Measurements from ENCODE around the gene TAMALIN. TPM values are rescaled to one million over a fixed set of nuclear protein-coding genes. Genes with fewer than 3 reads are reported as not detected.

Gene TAMALIN
- total RNA-seq, 2 donors from 2014 or later = 491 to 562 TPM

DNA sequence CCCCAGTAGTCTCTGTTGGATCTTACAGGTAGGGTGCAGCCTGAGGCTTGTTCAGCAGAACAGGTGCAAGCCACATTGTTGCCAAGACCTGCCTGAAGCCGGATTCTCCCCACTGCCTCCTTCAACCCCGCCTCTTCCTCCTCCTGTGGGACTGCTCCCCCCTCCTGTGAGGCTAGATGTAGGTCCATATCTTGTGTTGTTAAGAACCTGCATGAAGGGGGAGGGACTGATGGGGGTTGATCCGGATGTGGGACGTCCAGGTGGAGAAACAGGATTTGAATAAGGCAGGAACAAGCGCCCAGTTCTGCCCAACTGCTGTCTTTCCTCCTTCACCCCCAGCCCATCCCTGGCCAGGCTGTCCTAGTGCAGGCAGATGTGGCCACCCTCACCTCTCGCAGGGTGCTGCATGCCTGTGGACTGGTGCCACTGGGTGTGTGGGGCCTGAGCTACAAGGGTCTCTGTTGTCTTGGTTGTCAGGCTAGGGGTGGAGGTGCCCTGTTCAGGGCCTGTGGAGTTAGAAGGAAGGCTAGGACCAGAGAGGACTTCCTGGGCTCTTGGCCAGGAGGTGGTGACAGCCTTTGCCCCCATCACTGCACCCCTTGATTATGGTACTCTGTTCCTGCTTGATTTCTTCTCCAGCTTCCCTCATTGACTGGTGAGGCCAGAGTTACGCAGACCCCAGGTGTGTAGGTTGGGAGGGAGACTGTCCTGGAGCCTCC, 45.9 kb downstream of the TAMALIN start:
- no peak for ATAC-seq
- H3K27me3 Mint-ChIP-seq = peaks cover 7% of the 10 kb centered on the region
- H3K9me3 ChIP-seq (ENCODE audit: control insufficient read depth, low read length, poor library complexity, severe bottlenecking) = no peaks in the 10 kb centered on the region
- peak overlapping the region; percentile 96 for H3K4me3 Mint-ChIP-seq
- H3K27ac Mint-ChIP-seq = peak overlapping the region; percentile 96
- H3K4me1 Mint-ChIP-seq = peaks cover 26% of the 10 kb centered on the region
- H3K36me3 Mint-ChIP-seq (ENCODE audit: low read depth) = peaks cover 2% of the 10 kb centered on the region
- no peak for DNase-seq

GRCh38 chr12:52053536-52054209, 46.9 kb downstream of the TAMALIN start:
- Mint-ChIP-seq H3K4me1 (peaks cover 26% of the 10 kb centered on the region), H3K36me3 (ENCODE audit: low read depth) (peaks cover 2% of the 10 kb centered on the region), H3K4me3 (peak overlapping the region; percentile 47), H3K27ac (peak overlapping the region; percentile 96), H3K27me3 (peaks cover 7% of the 10 kb centered on the region)
- ATAC-seq (no peak), DNase-seq (no peak)
- H3K9me3 ChIP-seq (ENCODE audit: control insufficient read depth, low read length, poor library complexity, severe bottlenecking) = no peaks in the 10 kb centered on the region

DNA sequence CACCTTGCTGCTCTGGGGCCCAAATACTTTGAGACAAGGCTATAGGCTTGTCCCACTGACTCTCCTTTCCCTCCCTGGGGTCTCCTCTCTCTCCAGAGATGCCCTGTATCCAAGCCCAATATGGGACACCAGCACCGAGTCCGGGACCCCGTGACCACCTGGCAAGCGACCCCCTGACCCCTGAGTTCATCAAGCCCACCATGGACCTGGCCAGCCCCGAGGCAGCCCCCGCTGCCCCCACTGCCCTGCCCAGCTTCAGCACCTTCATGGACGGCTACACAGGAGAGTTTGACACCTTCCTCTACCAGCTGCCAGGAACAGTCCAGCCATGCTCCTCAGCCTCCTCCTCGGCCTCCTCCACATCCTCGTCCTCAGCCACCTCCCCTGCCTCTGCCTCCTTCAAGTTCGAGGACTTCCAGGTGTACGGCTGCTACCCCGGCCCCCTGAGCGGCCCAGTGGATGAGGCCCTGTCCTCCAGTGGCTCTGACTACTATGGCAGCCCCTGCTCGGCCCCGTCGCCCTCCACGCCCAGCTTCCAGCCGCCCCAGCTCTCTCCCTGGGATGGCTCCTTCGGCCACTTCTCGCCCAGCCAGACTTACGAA, 47.6 kb downstream of the TAMALIN start:
- Mint-ChIP-seq H3K27me3 (peaks cover 3% of the 10 kb centered on the region), H3K36me3 (ENCODE audit: low read depth) (no peaks in the 10 kb centered on the region), H3K4me3 (no peak overlapping the region), H3K27ac (peak overlapping the region; percentile 39), H3K4me1 (peaks cover 24% of the 10 kb centered on the region)
- ATAC-seq (no peak), DNase-seq (no peak)
- no peaks in the 10 kb centered on the region for H3K9me3 ChIP-seq (ENCODE audit: control insufficient read depth, low read length, poor library complexity, severe bottlenecking)

- peaks cover 16% of the 10 kb centered on the region for H3K4me1 Mint-ChIP-seq
- H3K27ac Mint-ChIP-seq = peak overlapping the region; percentile 39
- no peaks in the 10 kb centered on the region for H3K36me3 Mint-ChIP-seq (ENCODE audit: low read depth)
- no peaks in the 10 kb centered on the region for H3K27me3 Mint-ChIP-seq
- H3K4me3 Mint-ChIP-seq = no peak overlapping the region
- H3K9me3 ChIP-seq (ENCODE audit: control insufficient read depth, low read length, poor library complexity, severe bottlenecking) = no peaks in the 10 kb centered on the region
- ATAC-seq = no peak
- DNase-seq = no peak
Measured at GRCh38 chr12:52054833-52055730, 48.3 kb downstream of the TAMALIN start.

DNA sequence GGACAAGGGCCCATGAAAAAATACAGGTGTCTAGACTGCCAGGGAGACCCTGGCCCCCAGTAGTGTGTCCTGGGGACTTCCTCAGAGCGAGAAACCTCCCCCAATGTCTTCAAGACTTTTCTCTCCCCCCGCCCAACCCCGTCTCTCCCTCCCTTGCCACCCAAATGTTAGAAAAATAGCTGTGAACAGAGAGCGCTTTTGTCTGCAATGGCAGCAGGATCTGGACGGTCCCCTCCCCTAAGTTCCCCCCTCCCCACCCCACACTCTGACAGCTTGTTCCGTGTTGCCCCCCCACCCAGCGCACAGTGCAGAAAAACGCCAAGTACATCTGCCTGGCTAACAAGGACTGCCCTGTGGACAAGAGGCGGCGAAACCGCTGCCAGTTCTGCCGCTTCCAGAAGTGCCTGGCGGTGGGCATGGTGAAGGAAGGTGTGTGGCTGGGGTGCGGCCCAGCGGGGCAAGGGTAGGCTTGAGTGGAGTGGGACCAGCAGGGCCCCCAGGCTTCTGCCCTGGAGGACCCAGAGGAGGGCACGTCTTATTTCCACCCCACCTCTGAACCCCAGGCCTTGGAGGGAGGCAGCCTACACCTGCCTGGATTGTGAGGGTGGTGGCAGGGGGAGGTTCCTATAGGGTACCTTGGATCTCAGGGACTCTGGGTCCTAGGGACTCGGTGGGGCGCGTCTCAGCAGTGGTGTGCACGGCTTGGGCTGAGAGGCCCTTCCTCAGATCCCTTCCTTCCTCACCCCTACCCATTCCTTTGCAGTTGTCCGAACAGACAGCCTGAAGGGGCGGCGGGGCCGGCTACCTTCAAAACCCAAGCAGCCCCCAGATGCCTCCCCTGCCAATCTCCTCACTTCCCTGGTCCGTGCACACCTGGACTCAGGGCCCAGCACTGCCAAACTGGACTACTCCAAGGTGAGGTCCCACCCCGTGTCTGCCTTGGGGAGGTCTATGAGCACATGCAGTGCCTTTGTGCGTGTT, 49.3 kb downstream of the TAMALIN start:
- ATAC-seq (no peak), DNase-seq (no peak)
- H3K27ac Mint-ChIP-seq = no peak overlapping the region
- H3K27me3 Mint-ChIP-seq = no peaks in the 10 kb centered on the region
- no peaks in the 10 kb centered on the region for H3K9me3 ChIP-seq (ENCODE audit: control insufficient read depth, low read length, poor library complexity, severe bottlenecking)
- H3K36me3 Mint-ChIP-seq (ENCODE audit: low read depth) = no peaks in the 10 kb centered on the region
- peaks cover 14% of the 10 kb centered on the region for H3K4me1 Mint-ChIP-seq
- no peak overlapping the region for H3K4me3 Mint-ChIP-seq

- Mint-ChIP-seq H3K4me3 (peak overlapping the region; percentile 9), H3K36me3 (ENCODE audit: low read depth) (no peaks in the 10 kb centered on the region), H3K4me1 (peaks cover 6% of the 10 kb centered on the region), H3K27me3 (no peaks in the 10 kb centered on the region), H3K27ac (no peak overlapping the region)
- ATAC-seq (no peak), DNase-seq (no peak)
- no peaks in the 10 kb centered on the region for H3K9me3 ChIP-seq (ENCODE audit: control insufficient read depth, low read length, poor library complexity, severe bottlenecking)
Measured at GRCh38 chr12:52056801-52057637, 50.3 kb downstream of the TAMALIN start.

DNA sequence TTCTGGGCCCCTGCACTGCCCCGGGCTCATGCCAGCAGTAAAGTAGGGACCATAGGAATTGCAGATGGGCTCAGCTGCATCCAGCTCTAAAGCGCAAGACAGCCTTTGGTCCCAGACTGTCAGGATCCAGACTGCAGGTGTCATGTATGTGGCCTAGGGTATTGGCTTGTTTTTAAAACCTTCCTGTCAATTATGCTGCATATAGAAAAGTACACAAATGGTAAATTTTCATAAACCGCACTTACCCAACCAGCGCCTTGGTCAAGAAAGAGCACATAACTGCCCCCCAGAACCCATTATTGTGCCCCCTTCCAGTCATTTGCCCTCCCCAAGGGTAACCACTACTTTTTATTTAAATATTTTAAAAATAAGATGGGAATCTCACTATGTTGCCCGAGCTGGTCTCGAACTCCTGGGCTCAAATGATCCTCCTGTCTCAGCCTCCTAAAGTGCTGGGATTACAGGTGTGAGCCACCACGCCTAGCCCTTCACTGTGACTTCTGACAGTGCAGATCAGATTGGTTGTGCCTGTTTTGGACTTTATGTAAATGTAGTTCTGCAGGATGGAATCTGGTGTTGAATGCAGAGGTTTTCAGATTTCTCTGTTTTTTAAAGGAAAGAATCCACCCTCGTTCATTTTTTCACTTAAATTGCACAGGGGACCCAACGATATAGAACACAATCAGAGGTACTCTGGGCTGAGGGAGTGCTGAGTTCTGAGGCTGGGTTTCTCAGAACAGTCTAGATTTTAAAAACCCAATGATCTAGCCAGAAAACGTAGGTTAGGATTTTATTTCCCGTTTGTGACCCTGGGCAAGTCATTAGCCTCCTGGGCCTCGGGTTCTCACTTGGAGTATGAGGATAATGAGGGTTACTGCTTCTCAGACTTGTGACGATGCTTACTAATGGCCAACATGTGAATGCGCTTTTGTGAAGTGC, 51.2 kb downstream of the TAMALIN start:
- ATAC-seq (no peak), DNase-seq (no peak)
- H3K9me3 ChIP-seq (ENCODE audit: control insufficient read depth, low read length, poor library complexity, severe bottlenecking) = no peaks in the 10 kb centered on the region
- no peaks in the 10 kb centered on the region for H3K36me3 Mint-ChIP-seq (ENCODE audit: low read depth)
- H3K4me3 Mint-ChIP-seq = no peak overlapping the region
- H3K27ac Mint-ChIP-seq = no peak overlapping the region
- H3K27me3 Mint-ChIP-seq = no peaks in the 10 kb centered on the region
- H3K4me1 Mint-ChIP-seq = no peaks in the 10 kb centered on the region

GRCh38 chr12:52058631-52059361, 52.0 kb downstream of the TAMALIN start:
- DNase-seq = no peak
- H3K4me1 Mint-ChIP-seq = no peaks in the 10 kb centered on the region
- H3K4me3 Mint-ChIP-seq = no peak overlapping the region
- no peak overlapping the region for H3K27ac Mint-ChIP-seq
- H3K9me3 ChIP-seq (ENCODE audit: control insufficient read depth, low read length, poor library complexity, severe bottlenecking) = no peaks in the 10 kb centered on the region
- ATAC-seq = no peak
- H3K27me3 Mint-ChIP-seq = no peaks in the 10 kb centered on the region
- H3K36me3 Mint-ChIP-seq (ENCODE audit: low read depth) = no peaks in the 10 kb centered on the region

- H3K4me1 Mint-ChIP-seq = no peaks in the 10 kb centered on the region
- ATAC-seq (peak; percentile 7), DNase-seq (no peak)
- H3K36me3 Mint-ChIP-seq (ENCODE audit: low read depth) = no peaks in the 10 kb centered on the region
- H3K27ac Mint-ChIP-seq = no peak overlapping the region
- no peaks in the 10 kb centered on the region for H3K9me3 ChIP-seq (ENCODE audit: control insufficient read depth, low read length, poor library complexity, severe bottlenecking)
- H3K4me3 Mint-ChIP-seq = no peak overlapping the region
- no peaks in the 10 kb centered on the region for H3K27me3 Mint-ChIP-seq
Measured at GRCh38 chr12:52059582-52060497, 53.1 kb downstream of the TAMALIN start.

All from T-helper 17 cell (primary cell).